ENCODE data around the gene STAT5B.

DNA sequence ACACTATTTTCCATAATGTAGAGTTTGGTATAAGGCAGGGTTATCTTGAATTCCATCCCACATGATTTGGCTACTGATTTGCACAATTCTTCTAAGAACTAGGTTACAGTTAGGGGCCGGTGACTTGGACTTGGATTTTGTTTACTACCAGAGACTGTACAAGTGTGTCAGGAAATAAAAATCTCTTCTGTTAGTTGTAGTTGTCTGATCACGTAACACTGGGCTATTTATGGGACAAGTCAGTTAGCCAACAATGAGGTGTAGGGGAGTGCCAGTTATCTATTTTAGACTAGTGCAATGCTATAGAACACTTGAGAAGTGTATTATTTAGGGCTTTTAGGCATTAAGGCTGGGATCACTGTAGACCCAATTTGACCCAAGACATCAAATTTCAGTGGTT, 42.2 kb downstream of the STAT5B start:
- TF ChIP-seq EP300 (IDR thresholded peaks at IDR 0.05; ENCODE audit: borderline replicate concordance) (no peak), EGR1 (IDR thresholded peaks at IDR 0.05) (no peak), TEAD4 (IDR thresholded peaks at IDR 0.05) (no peak), FOXM1 (IDR thresholded peaks at IDR 0.05; ENCODE audit: borderline replicate concordance, low read depth) (no peak), NFIC (IDR thresholded peaks at IDR 0.05) (no peak), CREB1 (IDR thresholded peaks at IDR 0.05; ENCODE audit: low read depth) (no peak), CEBPB (IDR thresholded peaks at IDR 0.05) (no peak), ZBTB7A (IDR thresholded peaks at IDR 0.05; ENCODE audit: low read depth) (no peak)
- TF ChIP-seq, protein P1, sequence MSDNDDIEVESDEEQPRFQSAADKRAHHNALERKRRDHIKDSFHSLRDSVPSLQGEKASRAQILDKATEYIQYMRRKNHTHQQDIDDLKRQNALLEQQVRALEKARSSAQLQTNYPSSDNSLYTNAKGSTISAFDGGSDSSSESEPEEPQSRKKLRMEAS (IDR thresholded peaks at IDR 0.05): no peak

All from Ishikawa (cell line).